GM18870 (cell line): Measurements from ENCODE around the gene RASAL2.

Experiments
- ATAC-seq: cut with Tn5 transposase; IDR thresholded peaks from one replicate; pipeline ENCODE4 v1.9.1; 2021; ENCODE audit warnings: moderate library complexity; ENCODE audit not compliant: unreplicated experiment

RASAL2 gene

DNA sequence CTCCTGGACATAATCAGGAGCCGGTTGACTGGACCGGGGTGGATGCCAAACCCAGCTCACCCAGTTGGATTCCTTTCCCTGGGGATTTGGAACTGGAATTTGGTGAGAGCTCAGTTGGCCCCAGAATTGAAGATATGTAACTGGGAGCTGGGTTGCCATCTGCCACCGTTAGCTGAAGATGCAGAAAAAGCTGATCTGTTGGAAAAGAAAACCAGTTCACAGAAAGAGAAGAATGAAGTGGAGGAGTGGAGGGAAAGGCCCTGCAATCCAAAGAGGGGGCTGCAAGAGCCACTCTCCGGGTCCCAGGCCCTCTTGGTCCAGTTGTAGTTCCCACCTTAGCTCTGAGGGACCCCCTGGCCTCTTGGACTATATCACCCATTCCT, 435.0 kb downstream of the RASAL2 start:
- ATAC-seq: no peak

DNA sequence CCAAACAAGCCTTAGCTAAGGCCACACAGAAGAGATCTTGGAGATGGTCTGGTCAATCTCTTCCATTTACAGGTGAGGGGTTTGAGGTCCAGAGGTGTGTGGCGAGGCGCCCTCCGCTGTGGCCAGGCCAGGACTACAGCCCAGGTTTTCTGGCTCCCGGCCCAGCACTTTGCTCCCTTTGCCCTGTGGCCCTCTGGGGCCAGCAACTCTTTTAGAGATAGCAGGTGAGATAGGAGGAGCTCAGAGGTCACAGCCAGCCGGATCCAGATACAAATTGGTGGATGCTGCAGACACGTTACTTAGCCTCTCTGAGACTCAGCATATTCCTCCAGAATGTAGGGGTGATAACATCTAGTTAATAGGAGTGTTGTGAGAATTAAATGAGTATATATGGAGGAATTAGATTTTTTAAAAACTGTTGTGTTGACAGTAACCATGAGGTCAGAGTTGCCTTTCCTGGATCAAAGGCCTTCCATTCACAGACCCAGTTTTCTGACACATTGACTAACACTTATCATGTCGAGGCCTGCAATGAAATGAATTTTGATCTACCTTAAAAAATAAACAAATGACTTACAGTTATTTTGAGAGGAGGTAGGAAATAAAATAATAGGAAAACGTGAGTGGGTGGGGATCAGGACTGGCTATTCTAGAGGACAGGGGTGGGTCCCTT, 435.6 kb downstream of the RASAL2 start:
- no peak for ATAC-seq

DNA sequence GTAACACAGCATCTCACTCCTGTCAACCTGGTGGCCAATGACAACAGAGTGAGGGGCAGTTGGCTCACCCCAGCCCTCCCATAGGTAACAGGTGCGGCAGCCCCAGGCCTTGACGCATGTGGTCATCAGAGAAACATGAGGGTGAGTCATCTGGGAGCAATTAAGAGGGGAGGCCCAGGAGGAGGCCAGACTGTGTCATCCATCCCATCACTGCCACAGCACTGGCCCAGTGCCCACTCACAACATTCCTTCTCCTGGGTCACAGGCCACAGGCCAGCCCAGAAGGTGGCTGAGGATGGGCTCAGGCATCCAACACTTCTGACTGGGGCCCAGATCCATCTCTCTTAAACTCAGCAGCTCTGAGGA, 436.1 kb downstream of the RASAL2 start:
- no peak for ATAC-seq

DNA sequence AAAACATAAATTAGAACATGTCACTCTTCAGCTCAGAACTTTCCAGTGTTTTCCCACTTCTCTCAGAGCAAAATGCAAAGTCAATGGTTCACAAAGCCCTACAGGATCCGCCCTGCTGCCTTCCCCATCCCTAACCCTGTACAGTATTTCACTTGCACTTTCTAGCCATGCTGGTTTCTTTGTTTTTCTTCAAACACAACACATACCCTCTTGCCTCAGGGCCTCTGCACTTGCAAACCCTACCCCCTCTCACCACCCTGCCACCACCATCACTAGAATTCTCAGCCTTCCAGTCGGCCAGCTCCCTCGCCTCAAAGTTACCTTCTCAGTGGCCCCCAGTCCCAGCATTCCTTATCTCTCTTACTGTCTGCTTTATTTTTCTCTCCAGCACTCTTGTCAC, 436.6 kb downstream of the RASAL2 start:
- ATAC-seq: no peak

DNA sequence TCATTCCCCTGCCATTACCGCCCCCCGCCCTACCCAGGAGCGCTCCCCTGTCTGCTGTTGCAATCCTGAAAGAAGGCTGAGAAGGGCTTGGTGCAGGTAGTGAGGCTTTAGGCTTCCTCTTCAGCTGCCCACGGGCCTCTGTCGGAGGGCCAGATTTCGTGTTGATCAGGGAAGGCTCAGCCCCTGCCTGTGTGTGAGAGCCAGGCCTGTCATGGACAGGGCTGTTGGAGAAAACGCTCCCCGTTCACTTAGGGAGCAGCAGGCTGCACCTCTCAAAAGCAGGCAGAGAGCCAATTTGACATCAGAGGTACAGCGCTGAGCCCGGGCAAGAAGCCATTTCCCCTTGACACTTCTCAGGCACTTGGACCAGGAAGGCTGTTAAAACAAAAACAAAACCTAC, 438.0 kb downstream of the RASAL2 start:
- peak; percentile 26 for ATAC-seq

DNA sequence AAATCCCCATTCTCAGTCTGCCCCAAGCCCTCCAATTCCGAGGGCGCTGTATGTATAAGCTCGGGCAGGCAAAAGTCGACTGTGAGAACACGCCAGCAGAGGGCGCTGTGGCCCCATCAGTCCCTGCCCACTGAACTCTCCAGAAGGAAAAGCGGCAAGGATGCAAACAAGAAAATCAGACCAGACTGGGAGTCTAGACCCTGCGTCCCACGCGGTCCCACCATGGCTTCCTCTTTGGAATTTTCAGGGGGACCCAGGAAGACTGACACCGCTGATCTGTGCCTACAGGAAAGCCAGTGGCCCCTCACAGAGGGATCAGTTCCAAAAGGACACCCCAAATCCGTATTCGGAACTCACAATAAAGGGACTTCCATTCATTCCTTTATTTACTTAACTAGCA, 438.5 kb downstream of the RASAL2 start:
- ATAC-seq: peak; percentile 65

DNA sequence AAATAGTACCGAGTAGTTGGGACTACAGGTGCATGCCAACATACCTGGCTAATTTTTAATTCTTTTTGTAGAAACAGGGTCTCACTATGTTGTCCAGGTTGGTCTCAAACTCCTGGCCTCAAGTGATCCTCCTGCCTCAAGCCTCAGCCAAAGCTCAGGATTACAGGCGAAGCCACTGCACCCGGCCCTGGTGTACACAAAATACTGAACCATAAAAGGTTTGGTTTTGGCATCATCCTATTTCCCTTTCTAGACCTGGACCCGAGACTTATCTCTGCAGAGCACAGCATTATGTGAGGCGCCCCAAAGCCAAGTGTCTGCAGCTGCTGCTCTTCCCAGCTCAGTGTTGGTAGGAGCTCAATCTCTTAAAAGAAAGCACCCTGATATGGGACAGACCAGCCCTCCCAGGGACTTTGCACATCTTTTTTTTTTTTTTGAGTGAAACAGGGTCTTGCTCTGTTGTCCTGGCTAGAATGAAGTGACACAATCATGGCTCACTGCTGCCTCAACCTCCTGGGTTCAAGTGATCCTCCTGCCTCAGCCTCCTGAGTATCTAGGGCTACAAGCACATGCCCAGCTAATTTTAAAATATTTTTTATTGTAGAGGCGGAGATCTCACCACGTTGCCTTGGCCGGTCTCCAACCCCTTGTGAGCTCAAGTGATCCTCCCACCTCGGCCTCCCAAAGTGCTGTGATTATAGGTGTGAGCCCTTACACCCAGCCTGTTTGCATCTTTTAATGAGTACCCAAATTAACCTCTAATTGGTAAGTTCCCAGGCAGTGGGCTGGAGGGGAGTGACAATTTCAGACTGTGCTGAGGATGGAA, 439.4 kb downstream of the RASAL2 start:
- no peak for ATAC-seq
